SK-N-SH (cell line): ENCODE data around the gene VIL1. TPM values are rescaled to one million over a fixed set of nuclear protein-coding genes. Genes with fewer than 3 reads are reported as not detected.

Source experiments
- CTCF ChIA-PET: fragments of 300-600, 350-600 bp; formaldehyde crosslinking; extraction: SDS; loops from one replicate; lab custom pipeline; 2021; lab: Yijun Ruan, JAX
- POLR2A ChIA-PET: fragments of 350-600 bp; sonication (Branson Sonifier 250); formaldehyde crosslinking; extraction: SDS; loops from one replicate; lab custom pipeline; 2020; ENCODE audit warnings: antibody characterized with exemption, inconsistent platforms; lab: Yijun Ruan, JAX
- DNase-seq: peaks from one replicate; pipeline ENCODE4 v3.0.0; 2012
- H2AFZ ChIP-seq: fragments of 200-600 bp; sonication (generic); 2 replicates; pipeline ENCODE4 v1.8.1; 2016; ENCODE audit warnings: antibody characterized with exemption, mild to moderate bottlenecking, low read depth
- H3F3A ChIP-seq: fragments of 200-600 bp; sonication (generic); replicated peaks from 2 replicates; pipeline ENCODE3; 2016; ENCODE audit warnings: antibody characterized with exemption, mild to moderate bottlenecking; ENCODE audit not compliant: insufficient read depth
- H3K27ac ChIP-seq, 2 experiments: fragments of 200-500 bp in 1 of 2; fragments of 200-600 bp in 1 of 2; sonication (Bioruptor generic) in 1 of 2; sonication (generic), shearing (Covaris generic) in 1 of 2; 2 replicates each; pipeline versions ENCODE4 v1.5.1 to v1.6.1; 2014 to 2016; ENCODE audit warnings: low read depth in 2 of 2, inconsistent platforms in 1 of 2, low read length in 1 of 2, mild to moderate bottlenecking in 1 of 2, mixed read lengths in 1 of 2
- H3K27me3 ChIP-seq: fragments of 200-600 bp; sonication (generic), shearing (Covaris generic); 2 replicates; pipeline ENCODE4 v1.6.1; 2016; ENCODE audit warnings: mixed run types; ENCODE audit not compliant: insufficient read depth
- H3K36me3 ChIP-seq, 2 experiments: fragments of 200-500 bp in 1 of 2; fragments of 200-600 bp in 1 of 2; sonication (Bioruptor generic) in 1 of 2; sonication (generic) in 1 of 2; replicated peaks in 1 of 2; 2 replicates each; pipeline versions ENCODE3 to v1.5.1; 2014 to 2016; ENCODE audit warnings: low read length in 1 of 2, mild to moderate bottlenecking in 1 of 2; ENCODE audit not compliant: insufficient read depth in 2 of 2, control insufficient read depth in 1 of 2
- H3K4me1 ChIP-seq, 2 experiments: fragments of 200-500 bp in 1 of 2; fragments of 200-600 bp in 1 of 2; sonication (Bioruptor generic) in 1 of 2; sonication (generic), shearing (Covaris generic) in 1 of 2; 2 replicates each; pipeline versions ENCODE4 v1.5.1 to v1.6.1; 2014 to 2016; ENCODE audit warnings: low read depth in 1 of 2, low read length in 1 of 2, mixed run types in 1 of 2; ENCODE audit not compliant: insufficient read depth in 2 of 2, control insufficient read depth in 1 of 2
- H3K4me2 ChIP-seq: fragments of 200-600 bp; sonication (generic), shearing (Covaris generic); 2 replicates; pipeline ENCODE4 v1.6.1; 2017; ENCODE audit warnings: mixed run types
- H3K4me3 ChIP-seq, 2 experiments: fragments of 200-500 bp in 1 of 2; fragments of 200-600 bp in 1 of 2; sonication (Bioruptor generic) in 1 of 2; sonication (generic), shearing (Covaris generic) in 1 of 2; 2 replicates each; pipeline versions ENCODE4 v1.5.1 to v1.8.1; 2014 to 2016; ENCODE audit warnings: low read depth in 2 of 2, inconsistent platforms in 1 of 2, low read length in 1 of 2, mild to moderate bottlenecking in 1 of 2, mixed read lengths in 1 of 2, moderate library complexity in 1 of 2
- H3K79me2 ChIP-seq: fragments of 200-600 bp; sonication (generic); 2 replicates; pipeline ENCODE4 v1.8.1; 2017; ENCODE audit warnings: mild to moderate bottlenecking; ENCODE audit not compliant: insufficient read depth
- H3K9ac ChIP-seq: fragments of 200-600 bp; sonication (generic); 2 replicates; pipeline ENCODE4 v1.6.1; 2017; ENCODE audit warnings: mixed run types
- H3K9me2 ChIP-seq: fragments of 200-600 bp; sonication (generic); 2 replicates; pipeline ENCODE4 v1.6.1; 2017; ENCODE audit warnings: mixed run types
- H3K9me3 ChIP-seq: fragments of 200-600 bp; sonication (generic); 2 replicates; pipeline ENCODE4 v1.6.1; 2017; ENCODE audit warnings: mixed run types, mild to moderate bottlenecking, moderate library complexity
- H4K20me1 ChIP-seq: fragments of 200-600 bp; sonication (generic); 2 replicates; pipeline ENCODE4 v1.6.1; 2017; ENCODE audit warnings: mild to moderate bottlenecking, mixed run types; ENCODE audit not compliant: insufficient read depth
- EP300 ChIP-seq, 2 experiments: IDR thresholded peaks; 2 replicates each; pipeline versions ENCODE4 v1.4.0 to v1.6.1; 2012; ENCODE audit warnings: borderline replicate concordance in 1 of 2, low read depth in 1 of 2, low read length in 1 of 2
- EZH2phosphoT487 ChIP-seq: fragments of 200-600 bp; sonication (generic); IDR thresholded peaks from 2 replicates; pipeline ENCODE4 v1.6.1; 2017; ENCODE audit warnings: low read depth, mixed run types, mild to moderate bottlenecking, antibody characterized with exemption, moderate library complexity, borderline replicate concordance
- FOXJ3 ChIP-seq: sonication (generic); formaldehyde crosslinking; IDR thresholded peaks from 2 replicates; pipeline ENCODE4 v1.5.1; 2020; ENCODE audit warnings: mild to moderate bottlenecking, missing genetic modification reagents
- JUND ChIP-seq: IDR thresholded peaks from 2 replicates; pipeline ENCODE4 v1.4.0; 2012
- NFIC ChIP-seq: IDR thresholded peaks from 2 replicates; pipeline ENCODE4 v1.4.0; 2012; ENCODE audit warnings: borderline replicate concordance
- NRF1 ChIP-seq: IDR thresholded peaks from 2 replicates; pipeline ENCODE4 v1.6.1; 2012; ENCODE audit warnings: low read depth, mild to moderate bottlenecking, low read length
- POLR2AphosphoS5 ChIP-seq: IDR thresholded peaks from 2 replicates; pipeline ENCODE4 v1.6.1; 2012; ENCODE audit warnings: low read depth, low read length
- RFX5 ChIP-seq: IDR thresholded peaks from 2 replicates; pipeline ENCODE4 v1.6.1; 2012; ENCODE audit warnings: mild to moderate bottlenecking, improper control_type of control experiment, low read length
- SIN3A ChIP-seq: IDR thresholded peaks from 2 replicates; pipeline ENCODE4 v1.6.1; 2012; ENCODE audit warnings: low read depth, mild to moderate bottlenecking, low read length, moderate library complexity, borderline replicate concordance
- SMC3 ChIP-seq: IDR thresholded peaks from 2 replicates; pipeline ENCODE4 v1.6.1; 2012; ENCODE audit warnings: low read depth, low read length, improper control_type of control experiment
- YY1 ChIP-seq: IDR thresholded peaks from 2 replicates; pipeline ENCODE4 v1.4.0; 2012; ENCODE audit warnings: low read depth, mild to moderate bottlenecking
- WGBS: methylation state at CpG from one replicate; pipeline ENCODE4 v1.1.6; 2017; ENCODE audit warnings: low lambda C conversion rate; 5-methylcytosine and 5-hydroxymethylcytosine counted together
- polyA plus RNA-seq, 3 experiments: library from polyadenylated mRNA; depleted of rRNA; stranded (reverse); fragments of >200 nt; gene quantifications; 2 replicates each; pipeline ENCODE4 v1.2.3, GENCODE V29; 2012
- TF ChIP-seq, protein P1 (sequence below): IDR thresholded peaks from 2 replicates; pipeline ENCODE4 v1.4.0; 2012; ENCODE audit warnings: low read depth, borderline replicate concordance
- TF ChIP-seq, protein P2 (sequence below): IDR thresholded peaks from 2 replicates; pipeline ENCODE4; 2012
- TF ChIP-seq, protein P3 (sequence below): IDR thresholded peaks from 2 replicates; pipeline ENCODE4 v1.4.0; 2012; ENCODE audit warnings: low read depth, borderline replicate concordance
- TF ChIP-seq, protein P4 (sequence below): fragments of 150-350 bp; IDR thresholded peaks from 2 replicates; pipeline ENCODE4 v1.6.1; 2017; ENCODE audit warnings: antibody characterized with exemption, low read length, low read depth, borderline replicate concordance

Gene VIL1
- polyA plus RNA-seq, 1 of the 3 experiments (the other 2 are of a cell fraction), result under 0.01 TPM

DNA sequence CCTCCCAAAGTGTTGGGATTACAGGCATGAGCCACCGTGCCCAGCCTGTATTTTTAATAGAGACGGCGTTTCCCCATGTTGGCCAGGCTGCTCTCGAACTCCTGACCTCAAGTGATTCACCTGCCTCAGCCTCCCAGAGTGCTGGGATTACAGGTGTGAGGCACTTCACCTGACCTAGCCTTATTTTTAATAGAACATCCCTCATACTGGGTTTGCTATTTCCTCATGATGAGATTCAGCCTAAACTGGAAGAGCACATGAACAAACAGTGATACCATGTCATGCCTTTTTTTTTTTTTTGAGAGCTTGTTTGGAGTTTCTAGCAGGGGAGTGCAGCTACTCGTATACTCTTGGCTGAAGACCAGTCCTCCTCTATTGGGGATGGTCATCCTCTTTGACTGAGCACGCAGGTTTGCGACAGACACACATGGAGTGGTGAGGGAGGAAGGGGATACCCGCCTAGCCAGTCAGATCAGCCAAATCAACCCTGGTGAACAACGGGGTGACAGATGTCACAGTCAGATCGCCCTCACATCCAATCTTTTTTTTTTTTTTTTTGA lies 81.7 kb downstream of the VIL1 start:
- POLR2A ChIA-PET, result no interaction called here

DNA sequence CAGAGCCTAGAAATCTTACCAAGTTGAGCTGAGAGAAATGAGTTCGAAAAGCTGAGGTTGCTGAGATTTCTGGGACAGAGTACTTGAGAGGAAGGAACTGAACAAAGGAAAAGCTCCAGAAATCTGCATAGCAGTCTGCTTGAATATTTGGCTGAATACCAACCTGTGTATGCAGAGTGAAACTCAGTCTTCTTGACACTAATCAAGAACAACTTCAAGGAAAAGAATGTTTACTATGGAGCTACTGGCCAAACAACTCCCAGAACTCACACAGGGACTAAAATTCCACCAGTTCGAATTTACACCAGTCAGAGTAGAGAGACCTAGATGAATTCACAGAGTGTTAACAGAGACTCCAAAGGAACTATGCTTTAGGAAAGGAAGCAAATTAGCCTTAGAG lies 82.7 kb downstream of the VIL1 start:
- H3K4me1 ChIP-seq, result peaks cover 0 to 8% of the 10 kb centered on the region in 2 experiments; a peak in 2 of 4 replicates
- peaks cover 4 to 14% of the 10 kb centered on the region in 2 experiments for H3K36me3 ChIP-seq
- TF ChIP-seq EZH2phosphoT487, result no peak
- TF ChIP-seq JUND, result no peak
- TF ChIP-seq, protein P1, sequence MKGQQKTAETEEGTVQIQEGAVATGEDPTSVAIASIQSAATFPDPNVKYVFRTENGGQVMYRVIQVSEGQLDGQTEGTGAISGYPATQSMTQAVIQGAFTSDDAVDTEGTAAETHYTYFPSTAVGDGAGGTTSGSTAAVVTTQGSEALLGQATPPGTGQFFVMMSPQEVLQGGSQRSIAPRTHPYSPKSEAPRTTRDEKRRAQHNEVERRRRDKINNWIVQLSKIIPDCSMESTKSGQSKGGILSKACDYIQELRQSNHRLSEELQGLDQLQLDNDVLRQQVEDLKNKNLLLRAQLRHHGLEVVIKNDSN, result no peak
- TF ChIP-seq NFIC, result no peak; the same call in 1 of the 2 replicates
- TF ChIP-seq SIN3A, result no peak
- TF ChIP-seq RFX5, result no peak
- TF ChIP-seq POLR2AphosphoS5, result no peak
- no peak for TF ChIP-seq YY1
- TF ChIP-seq, protein P2, sequence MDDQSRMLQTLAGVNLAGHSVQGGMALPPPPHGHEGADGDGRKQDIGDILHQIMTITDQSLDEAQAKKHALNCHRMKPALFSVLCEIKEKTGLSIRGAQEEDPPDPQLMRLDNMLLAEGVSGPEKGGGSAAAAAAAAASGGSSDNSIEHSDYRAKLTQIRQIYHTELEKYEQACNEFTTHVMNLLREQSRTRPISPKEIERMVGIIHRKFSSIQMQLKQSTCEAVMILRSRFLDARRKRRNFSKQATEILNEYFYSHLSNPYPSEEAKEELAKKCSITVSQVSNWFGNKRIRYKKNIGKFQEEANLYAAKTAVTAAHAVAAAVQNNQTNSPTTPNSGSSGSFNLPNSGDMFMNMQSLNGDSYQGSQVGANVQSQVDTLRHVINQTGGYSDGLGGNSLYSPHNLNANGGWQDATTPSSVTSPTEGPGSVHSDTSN, result no peak
- TF ChIP-seq, protein P3, sequence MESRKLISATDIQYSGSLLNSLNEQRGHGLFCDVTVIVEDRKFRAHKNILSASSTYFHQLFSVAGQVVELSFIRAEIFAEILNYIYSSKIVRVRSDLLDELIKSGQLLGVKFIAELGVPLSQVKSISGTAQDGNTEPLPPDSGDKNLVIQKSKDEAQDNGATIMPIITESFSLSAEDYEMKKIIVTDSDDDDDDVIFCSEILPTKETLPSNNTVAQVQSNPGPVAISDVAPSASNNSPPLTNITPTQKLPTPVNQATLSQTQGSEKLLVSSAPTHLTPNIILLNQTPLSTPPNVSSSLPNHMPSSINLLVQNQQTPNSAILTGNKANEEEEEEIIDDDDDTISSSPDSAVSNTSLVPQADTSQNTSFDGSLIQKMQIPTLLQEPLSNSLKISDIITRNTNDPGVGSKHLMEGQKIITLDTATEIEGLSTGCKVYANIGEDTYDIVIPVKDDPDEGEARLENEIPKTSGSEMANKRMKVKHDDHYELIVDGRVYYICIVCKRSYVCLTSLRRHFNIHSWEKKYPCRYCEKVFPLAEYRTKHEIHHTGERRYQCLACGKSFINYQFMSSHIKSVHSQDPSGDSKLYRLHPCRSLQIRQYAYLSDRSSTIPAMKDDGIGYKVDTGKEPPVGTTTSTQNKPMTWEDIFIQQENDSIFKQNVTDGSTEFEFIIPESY, result no peak
- TF ChIP-seq EP300 (IDR thresholded peaks at IDR 0.05; ENCODE audit: borderline replicate concordance in 1 of 2, low read depth in 1 of 2, low read length in 1 of 2), result no peak
- POLR2A ChIA-PET, result no interaction called here
- H3K27ac ChIP-seq, result peak overlapping the region in 1 of 2 experiments; percentile 30; a peak in 1 of 4 replicates
- no peaks in the 10 kb centered on the region for H3K9me3 ChIP-seq
- peaks cover 8% of the 10 kb centered on the region for H3F3A ChIP-seq
- H4K20me1 ChIP-seq, result no peaks in the 10 kb centered on the region
- no peaks in the 10 kb centered on the region for H3K79me2 ChIP-seq
- 84% methylated on average over 2 of the region's 2 CpGs for WGBS
- CTCF ChIA-PET, result interaction anchor here (0.8 to 2.1 kb wide), 4 partner anchors 12 to 35 kb away, joined by 3 to 6 read pairs (median 3); no protein-coding TSS in a partner anchor
- no peak overlapping the region; the same call in 1 of the 2 replicates for H2AFZ ChIP-seq
- no peak overlapping the region for H3K4me2 ChIP-seq
- H3K9me2 ChIP-seq, result no peaks in the 10 kb centered on the region
- no peaks in the 10 kb centered on the region for H3K27me3 ChIP-seq
- no peak overlapping the region for H3K9ac ChIP-seq
- H3K4me3 ChIP-seq, result no peak overlapping the region
- no peak for DNase-seq

More for the DNA sequence above, 81.7 kb downstream of the VIL1 start:
- Histone ChIP-seq H3K9me2 (no peaks in the 10 kb centered on the region), H3K27me3 (no peaks in the 10 kb centered on the region), H3K4me3 (no peak overlapping the region)
- no peak for DNase-seq
- no peak for TF ChIP-seq NRF1
- TF ChIP-seq, protein P4, sequence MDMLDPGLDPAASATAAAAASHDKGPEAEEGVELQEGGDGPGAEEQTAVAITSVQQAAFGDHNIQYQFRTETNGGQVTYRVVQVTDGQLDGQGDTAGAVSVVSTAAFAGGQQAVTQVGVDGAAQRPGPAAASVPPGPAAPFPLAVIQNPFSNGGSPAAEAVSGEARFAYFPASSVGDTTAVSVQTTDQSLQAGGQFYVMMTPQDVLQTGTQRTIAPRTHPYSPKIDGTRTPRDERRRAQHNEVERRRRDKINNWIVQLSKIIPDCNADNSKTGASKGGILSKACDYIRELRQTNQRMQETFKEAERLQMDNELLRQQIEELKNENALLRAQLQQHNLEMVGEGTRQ, result no peak
- TF ChIP-seq NFIC, result no peak
- TF ChIP-seq SMC3, result no peak
- TF ChIP-seq FOXJ3, result no peak
- TF ChIP-seq, all 33 proteins: peak for 0
- peaks cover 8% of the 10 kb centered on the region for H3F3A ChIP-seq
- H3K36me3 ChIP-seq, result peaks cover 4 to 15% of the 10 kb centered on the region in 2 experiments
- H3K9ac ChIP-seq, result no peak overlapping the region
- CTCF ChIA-PET, result interaction anchor here (0.8 kb wide), 1 partner anchor 18 kb away, joined by 3 read pairs; no protein-coding TSS in a partner anchor
- no peak overlapping the region for H3K27ac ChIP-seq
- 97% methylated on average over 9 of the region's 10 CpGs for WGBS
- H3K9me3 ChIP-seq, result no peaks in the 10 kb centered on the region
- H4K20me1 ChIP-seq, result no peaks in the 10 kb centered on the region
- no peak overlapping the region for H2AFZ ChIP-seq
- H3K4me2 ChIP-seq, result no peak overlapping the region
- no peaks in the 10 kb centered on the region for H3K79me2 ChIP-seq
- peaks cover 0 to 8% of the 10 kb centered on the region in 2 experiments; a peak in 2 of 4 replicates for H3K4me1 ChIP-seq
